Stimulated activated CD8-positive, alpha-beta memory T cell treated with anti-CD3 and anti-CD28 coated beads, Interleukin-12 subunit alpha, Interleukin-12 subunit beta, amount 100 ng/mL, for 1 hour (primary cell): ENCODE results near the gene B4GALT5.

Source experiments
- DNase-seq: peaks from one replicate; pipeline ENCODE4 v3.0.0-alpha.2; 2020; ENCODE audit warnings: low read depth

Gene B4GALT5

DNA sequence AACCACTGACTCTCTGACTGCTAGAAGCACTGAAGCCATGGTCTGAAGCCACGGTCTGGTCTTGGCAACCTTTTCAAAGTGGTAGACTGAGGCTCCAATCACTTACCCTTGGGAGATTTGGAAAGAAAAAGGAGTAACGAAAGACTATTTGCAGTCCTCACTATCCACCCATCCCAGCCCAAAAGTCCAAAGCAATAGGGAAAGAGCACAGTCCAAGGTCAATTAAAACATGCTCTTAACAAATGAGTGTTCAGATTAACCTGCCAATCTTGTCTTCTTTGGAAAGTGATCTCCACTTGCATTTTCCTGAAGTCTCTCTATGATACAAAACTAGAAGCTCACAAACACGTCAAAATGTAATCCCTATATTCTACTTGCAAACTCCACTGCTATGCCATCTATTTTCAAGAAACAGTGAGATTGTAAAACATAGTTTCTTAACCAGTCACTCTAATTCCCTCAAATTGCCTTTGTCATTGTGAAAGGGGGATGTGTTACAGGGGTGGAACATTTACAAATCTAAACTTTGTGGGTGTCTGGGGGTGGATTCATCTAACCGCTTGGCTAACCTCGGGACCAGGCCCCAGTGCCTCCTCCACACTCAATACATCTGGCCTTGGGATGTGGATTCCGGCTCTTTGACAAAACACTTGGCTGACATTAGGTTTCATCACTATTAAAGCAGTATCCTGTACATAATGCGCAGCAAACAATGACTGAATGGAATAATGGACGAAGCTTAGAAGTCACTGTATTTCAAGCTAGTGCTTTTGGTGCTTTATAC, 56.4 kb downstream of the B4GALT5 start:
- DNase-seq, result no peak

DNA sequence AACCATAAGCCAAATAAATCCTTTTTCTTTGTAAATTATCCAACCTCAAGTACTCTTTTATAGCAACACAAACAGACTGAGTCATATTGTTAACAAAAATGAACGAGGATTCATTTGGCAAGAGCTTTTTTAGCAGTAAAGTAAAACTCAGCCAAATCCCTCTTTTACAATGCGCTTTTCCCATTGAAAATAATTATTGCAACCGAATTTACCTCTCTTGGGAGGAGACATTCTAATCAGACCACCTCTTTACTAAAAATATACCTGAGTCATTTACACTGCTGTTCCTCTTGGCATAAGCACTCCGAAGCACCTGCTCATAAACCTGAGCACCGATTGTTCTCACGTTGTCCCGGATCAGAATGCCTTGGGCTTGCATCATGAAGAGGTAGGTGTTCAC, 57.4 kb downstream of the B4GALT5 start:
- no peak for DNase-seq

GRCh38 chr20:49653925-49654434, 59.7 kb downstream of the B4GALT5 start:
- DNase-seq, result no peak

GRCh38 chr20:49649672-49650071, 64.0 kb downstream of the B4GALT5 start:
- no peak for DNase-seq

DNA sequence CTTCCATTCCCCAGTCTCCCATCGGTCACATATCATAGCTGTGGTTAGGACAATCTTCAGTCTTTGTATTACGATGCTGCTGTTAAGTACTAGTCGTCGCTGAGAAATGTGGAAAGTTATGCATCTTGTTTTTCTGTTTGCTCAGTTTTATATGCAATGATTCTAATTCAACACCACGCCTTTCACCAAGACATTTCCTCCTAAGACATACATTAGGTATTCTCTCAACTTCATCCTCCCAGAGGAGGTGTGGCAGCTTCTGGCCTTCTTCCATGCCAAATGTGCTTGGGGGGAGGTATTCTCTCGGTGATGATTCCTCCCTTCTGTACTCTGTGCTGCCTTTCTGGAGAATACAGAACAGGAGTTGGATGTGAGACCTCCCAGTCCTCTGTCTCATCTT, 66.1 kb downstream of the B4GALT5 start:
- DNase-seq, result no peak

GRCh38 chr20:49646528-49646927, 67.2 kb downstream of the B4GALT5 start:
- DNase-seq, result no peak

DNA sequence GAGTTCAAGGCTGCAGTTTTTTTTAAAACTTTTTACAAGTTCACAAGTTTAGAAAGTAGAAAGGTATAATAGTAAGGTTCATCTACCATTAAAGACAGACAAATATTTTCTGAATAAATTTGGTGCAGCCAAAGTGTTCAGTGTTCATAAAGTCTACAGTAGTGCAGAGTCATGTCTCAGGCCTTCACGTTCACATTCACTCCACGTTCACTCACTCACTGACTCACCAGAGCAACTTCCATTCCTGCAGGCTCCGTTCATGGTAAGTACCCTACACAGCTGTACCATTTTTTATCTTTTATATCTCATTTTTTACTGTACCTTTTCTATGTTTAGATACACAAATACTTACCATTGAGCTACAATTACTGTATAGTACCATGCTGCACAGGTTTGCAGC, 67.6 kb downstream of the B4GALT5 start:
- DNase-seq, result no peak

DNA sequence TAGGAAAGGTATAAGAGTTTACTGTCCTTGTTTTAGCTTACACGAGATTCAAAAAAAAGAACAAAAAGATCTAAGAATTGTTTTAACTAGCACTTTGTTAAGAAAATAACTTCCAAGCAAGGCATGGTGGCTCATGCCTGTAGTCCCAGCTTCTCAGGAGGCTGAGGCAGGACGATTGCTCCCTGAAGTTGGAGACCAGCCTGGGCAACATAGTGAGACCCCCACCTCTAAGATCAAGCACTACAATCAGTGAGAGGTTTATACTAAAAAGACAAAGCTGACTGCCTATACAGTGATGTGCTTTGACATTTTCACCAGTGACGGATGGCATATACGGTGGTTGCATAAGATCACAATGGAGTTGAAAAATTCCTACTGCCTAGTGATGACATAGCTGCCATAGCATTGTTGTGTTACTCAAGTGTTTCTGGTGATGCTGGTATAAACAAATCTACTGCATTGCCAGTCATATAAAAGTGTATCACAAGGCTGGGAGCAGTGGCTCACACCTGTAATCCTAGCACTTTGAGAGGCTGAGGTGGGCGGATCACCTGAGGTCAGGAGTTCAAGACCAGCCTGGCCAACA, 68.6 kb downstream of the B4GALT5 start:
- DNase-seq, result no peak

DNA sequence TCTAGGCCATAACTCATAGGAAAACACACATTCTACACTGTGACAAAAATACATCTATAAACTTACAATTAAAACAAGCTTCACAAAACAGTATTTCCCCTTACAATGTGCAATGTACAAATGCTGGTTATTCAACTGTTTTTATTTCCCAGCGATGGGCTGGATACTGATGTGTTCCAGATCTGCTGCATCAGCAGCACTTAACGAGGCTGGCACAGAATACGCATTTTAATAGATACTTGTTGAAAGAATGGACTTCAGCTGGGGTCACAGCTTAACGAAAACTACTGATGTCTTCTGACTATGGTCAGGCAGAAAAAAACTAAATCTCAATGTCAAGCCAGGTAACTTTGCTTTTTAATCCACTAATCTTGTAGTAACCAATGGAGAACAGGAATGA, 70.9 kb downstream of the B4GALT5 start:
- no peak for DNase-seq

DNA sequence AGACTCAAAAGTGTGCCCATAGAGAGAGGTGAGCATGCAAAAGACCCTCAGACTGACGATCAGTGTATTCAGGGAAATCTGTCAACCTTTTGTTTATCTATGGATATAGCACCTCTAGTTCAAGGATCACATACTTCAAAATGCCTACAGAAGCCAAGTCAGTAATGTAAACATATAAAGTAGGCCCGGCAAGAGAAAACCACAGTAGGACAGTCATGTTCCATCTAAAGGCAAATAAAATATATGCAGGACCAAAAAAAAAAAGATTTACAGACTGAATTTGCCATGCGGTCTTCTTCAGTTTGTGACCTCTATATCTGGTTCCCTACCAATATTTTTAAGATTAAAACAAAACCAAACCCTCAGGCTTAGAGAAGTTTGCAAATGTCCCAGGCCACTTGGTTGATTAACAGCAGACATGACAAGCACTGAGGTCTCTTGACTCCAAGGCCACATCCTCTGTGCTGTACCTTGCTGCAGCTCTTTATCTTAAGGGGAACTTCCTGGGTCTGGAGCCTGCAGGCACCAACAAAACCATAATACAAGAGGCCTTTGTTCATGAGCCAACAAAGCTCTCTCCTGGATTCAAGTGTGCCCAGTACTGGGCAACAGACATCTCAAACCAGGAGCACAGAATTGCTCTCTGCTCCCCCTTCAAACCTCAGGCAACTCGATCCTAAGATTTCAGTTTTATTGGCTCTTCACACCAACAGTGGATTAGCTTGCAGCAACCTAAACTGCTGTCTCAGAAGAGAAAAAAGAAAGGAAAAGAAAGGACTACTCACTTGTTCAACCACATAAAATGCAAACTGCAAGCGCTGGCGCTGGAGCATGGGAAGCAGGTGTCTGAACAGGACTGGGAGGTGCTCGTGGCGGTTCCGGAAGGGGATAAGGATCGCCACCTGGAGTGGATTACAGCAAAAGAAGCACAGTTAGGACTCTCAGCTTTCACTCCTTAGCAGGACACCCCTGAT, 71.7 kb downstream of the B4GALT5 start:
- DNase-seq, result no peak

GRCh38 chr20:49637046-49637637, 76.5 kb downstream of the B4GALT5 start:
- no peak for DNase-seq

DNA sequence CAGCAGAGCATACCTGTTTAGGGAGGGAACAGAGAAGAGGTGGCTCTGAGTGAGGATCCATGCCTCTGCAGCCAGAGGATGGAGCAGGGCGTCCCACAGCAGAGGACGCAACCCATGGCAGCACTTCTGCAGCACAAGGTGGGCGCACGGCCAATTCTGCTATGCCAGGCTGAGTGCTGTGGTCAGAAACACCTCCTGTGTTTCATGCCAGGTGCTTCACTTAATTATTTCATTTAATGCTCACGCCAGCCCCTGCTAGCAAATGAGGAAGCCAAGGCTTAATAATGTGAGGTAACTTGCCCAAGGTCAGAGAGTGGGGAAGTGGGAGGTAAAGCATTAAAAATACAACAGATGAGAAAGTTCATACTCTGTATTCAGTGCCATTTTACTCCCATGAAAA, 77.2 kb downstream of the B4GALT5 start:
- no peak for DNase-seq

- DNase-seq, result no peak
Observed at GRCh38 chr20:49635866-49636265, 77.8 kb downstream of the B4GALT5 start.

GRCh38 chr20:49635166-49635565, 78.5 kb downstream of the B4GALT5 start:
- no peak for DNase-seq

GRCh38 chr20:49634116-49634515, 79.6 kb downstream of the B4GALT5 start:
- DNase-seq, result no peak

GRCh38 chr20:49633643-49634042, 80.0 kb downstream of the B4GALT5 start:
- DNase-seq, result no peak

DNA sequence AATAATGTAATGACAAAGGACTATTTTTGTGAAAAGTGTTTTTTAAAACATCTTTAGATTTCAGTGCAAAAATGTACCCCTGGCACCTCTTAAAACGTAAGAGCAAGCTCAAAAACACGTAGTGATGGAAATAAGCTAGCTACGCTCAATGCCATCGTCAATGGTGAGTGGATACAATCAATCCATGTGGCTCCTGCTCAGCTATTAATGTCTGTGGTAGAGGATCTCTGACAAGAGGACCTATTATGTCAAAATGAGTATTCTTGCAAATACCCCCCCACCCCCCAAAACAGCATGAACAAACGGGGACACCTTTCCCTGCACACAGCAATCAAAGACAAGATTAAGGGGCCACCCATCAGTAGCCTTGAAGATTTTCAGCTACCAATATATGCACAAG, 80.7 kb downstream of the B4GALT5 start:
- no peak for DNase-seq

GRCh38 chr20:49631856-49632418, 81.7 kb downstream of the B4GALT5 start:
- DNase-seq, result no peak

DNA sequence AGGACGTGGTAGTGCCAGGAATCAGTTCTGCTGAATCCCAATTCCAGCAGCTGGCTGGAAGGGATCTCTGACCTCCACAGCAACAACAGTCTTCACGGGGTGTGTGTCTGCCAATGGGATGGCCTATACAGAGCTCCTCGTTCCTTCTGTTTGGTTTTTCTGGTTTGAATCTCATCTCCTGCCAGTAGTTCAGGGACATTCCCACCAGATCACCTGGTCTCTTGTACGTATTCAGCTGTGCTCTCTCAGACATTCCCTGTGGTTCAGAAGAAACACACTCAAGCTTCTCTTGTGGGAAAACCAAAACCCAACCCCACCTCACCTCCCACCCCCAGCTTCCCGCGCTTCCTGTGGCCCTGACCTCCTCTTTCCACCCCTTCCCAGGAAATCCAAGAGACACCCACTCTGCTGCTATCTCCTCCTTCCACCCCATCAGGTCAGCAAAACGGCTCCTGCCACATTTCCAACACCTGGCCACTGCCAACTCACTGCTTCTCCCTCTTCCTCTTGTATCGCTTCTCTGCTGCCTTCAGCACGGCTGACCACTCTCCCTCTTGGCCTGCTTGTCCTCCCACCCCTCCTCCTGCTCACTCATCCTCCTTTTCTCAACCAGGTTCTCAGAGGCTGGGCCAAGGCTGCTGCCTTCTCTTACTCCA, 82.5 kb downstream of the B4GALT5 start:
- no peak for DNase-seq

DNA sequence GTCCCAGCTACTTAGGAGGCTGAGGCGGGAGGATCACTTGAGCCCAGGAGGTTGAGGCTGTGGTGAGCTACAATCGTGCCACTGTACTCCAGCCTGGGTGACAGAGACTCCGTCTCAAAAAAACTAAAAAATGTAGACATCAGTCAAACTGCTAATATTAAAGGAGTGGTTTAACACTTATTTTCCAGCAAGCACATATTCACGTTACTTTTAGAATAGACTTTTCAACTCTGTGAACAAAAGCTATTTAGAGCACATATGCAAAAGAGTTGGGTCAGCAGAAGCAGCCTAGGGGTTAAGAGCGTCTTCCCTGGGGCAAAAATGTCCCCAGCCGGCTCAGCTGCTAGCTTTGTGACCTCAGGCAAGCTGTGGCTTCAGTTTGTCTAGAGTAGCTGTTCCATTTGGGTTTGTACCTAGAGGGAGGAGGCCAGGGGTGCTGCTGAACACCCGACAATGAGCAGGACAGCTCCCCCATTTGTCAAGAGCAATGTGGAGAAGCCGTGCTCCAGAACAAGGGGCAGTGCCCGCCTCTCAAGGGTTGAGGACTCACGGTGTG, 83.2 kb downstream of the B4GALT5 start:
- DNase-seq, result no peak

DNA sequence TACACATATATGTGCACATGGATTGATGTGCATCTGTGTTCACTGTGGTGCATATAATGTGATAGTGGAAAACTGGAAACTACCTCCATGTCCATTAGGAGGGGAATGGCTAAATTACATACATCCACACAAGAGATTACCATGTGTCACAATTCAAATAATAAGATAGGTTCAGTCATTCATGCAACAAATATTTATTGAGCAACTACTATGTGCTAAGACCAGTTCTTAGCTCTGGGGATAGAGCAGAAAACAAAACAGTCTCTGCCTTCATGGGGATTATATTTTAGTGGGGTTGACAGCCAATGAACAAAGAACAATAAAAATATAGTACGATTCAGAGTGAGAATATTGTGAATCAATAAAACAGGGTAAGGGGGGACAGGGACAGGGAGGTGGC, 84.1 kb downstream of the B4GALT5 start:
- no peak for DNase-seq
